ENCODE data around the gene ZNF679.

- no peak for TF ChIP-seq CTCF (IDR thresholded peaks at IDR 0.05)
- no peak for TF ChIP-seq ZFX (IDR thresholded peaks at IDR 0.05; ENCODE audit: borderline replicate concordance)
Observed at GRCh38 chr7:64192775-64193174, 35.5 kb upstream of the ZNF679 start.
